GM12873 (cell line): ENCODE data around the gene TMPRSS9.

Source experiments
- TF ChIP-seq, protein P1 (sequence below): IDR thresholded peaks from 2 replicates; pipeline ENCODE4 v1.5.1; 2012; ENCODE audit warnings: low read depth, mild to moderate bottlenecking, moderate library complexity, low read length, control low read depth; ENCODE audit not compliant: insufficient read depth; ENCODE audit errors: missing control alignments

Gene TMPRSS9

DNA sequence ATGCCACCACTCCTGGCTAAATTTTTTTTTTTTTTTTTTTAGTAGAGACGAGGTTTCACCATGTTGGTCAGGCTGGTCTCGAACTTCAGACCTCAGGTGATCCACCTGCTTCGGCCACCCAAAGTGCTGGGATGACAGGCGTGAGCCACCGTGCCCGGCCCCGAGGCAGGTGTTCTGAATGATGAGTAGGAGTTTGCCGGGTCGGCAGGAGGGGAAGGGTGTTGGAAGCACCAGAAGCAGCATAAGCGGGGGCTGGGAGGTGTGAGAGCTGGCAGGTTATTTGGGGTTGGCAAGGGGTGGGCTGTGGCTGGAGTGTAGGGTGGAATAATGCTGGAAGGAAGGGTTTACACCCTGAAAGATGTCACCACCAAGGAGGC is 29.8 kb upstream of the TMPRSS9 start:
- TF ChIP-seq, protein P1, sequence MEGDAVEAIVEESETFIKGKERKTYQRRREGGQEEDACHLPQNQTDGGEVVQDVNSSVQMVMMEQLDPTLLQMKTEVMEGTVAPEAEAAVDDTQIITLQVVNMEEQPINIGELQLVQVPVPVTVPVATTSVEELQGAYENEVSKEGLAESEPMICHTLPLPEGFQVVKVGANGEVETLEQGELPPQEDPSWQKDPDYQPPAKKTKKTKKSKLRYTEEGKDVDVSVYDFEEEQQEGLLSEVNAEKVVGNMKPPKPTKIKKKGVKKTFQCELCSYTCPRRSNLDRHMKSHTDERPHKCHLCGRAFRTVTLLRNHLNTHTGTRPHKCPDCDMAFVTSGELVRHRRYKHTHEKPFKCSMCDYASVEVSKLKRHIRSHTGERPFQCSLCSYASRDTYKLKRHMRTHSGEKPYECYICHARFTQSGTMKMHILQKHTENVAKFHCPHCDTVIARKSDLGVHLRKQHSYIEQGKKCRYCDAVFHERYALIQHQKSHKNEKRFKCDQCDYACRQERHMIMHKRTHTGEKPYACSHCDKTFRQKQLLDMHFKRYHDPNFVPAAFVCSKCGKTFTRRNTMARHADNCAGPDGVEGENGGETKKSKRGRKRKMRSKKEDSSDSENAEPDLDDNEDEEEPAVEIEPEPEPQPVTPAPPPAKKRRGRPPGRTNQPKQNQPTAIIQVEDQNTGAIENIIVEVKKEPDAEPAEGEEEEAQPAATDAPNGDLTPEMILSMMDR = no peak

DNA sequence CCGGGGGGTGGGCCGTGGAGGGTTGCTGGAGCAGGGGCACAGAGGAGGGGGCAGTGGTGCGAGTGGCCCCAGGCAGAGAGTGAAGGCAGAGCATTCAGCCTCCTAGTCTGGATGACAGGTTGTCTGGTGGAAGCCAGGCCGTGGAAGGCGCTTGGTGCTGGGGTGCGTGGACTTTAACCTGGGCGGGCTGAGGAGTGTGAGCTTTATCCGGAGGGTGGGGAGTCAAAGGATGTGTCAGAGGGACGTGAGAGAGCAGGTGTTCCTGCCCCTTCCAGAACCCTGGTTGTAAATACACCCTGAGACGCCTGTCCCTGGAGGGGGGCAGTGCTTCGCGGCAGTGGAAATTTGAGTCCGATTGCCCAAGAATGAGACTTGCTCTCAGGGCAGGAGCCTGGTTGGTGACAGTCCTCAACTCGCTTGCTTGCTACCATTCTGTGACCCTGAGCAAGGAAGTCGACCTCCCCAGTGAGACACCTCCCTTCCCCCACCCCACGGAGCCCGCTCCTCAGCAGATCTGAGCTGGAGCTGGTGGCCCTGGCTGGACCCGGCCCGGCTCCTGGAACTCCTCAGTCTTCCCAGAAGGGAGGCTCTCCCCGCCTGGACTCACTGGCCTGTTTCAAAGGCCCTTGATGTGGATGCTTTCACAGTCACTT is 29.3 kb upstream of the TMPRSS9 start:
- TF ChIP-seq, protein P1 = no peak

DNA sequence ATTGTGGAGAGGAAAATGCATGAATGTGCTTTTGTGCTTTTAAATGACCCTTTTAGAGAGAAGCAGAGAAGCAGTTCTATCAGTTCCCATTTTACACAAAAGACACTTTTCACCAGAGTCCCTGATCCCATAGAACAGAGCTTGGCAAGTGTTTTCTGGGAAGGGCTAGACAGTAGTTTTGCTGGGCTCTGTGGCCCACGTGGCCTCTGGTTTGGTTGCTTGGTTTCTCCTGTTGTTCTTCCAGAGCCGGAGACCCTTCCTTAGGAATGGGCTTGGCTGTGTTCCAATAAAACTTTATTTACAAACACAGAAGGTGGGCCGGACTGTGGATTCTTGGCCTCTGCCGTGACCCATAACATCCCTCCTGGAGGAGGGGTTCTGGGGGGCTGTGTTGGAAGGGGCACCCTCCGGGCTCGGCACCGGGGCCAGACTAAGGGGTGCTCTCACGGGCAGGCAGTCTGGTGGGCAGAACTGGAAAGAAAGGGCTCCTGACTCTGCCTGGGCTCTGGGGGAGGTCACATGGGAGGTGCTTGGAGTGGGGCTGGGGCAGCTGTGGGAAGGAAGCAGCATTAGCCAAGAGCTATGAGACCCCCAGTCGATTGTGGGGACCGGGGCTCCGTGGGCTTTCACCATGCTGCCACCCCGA is 28.3 kb upstream of the TMPRSS9 start:
- TF ChIP-seq, protein P1 = no peak

DNA sequence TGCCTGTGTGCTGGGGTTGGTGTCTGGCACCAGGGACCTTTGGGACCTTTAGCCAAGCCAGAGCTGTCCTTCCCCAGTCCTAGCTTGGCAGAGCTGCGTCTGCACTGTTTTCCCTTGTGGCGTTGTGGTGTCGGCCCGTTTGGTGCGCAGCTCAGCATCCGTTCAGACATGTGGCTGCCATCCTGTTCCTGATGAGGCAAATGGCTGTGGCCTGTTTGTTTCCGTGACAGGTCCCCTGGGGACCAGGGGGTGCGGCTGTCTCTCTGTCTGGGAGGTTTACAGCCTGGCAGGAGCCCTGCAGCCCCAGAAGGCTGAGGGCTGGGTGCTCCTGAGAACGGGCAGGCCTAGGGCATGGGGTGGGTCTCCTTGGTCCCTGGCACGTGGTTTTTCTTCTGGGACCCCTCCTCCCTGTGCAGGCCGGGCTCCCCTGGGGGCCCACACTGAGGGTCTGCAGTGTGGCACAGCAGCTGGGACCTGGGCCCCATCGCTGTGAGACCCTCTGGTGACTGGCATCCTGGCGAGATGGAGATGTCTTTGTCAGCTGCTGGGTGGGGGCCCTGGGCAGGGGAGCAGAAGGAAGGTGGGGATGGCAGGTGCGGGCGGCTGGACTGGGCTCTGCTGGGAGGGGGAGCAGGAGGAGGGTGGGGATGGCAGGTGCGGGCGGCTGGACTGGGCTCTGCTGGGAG is 27.6 kb upstream of the TMPRSS9 start:
- TF ChIP-seq, protein P1 = no peak

DNA sequence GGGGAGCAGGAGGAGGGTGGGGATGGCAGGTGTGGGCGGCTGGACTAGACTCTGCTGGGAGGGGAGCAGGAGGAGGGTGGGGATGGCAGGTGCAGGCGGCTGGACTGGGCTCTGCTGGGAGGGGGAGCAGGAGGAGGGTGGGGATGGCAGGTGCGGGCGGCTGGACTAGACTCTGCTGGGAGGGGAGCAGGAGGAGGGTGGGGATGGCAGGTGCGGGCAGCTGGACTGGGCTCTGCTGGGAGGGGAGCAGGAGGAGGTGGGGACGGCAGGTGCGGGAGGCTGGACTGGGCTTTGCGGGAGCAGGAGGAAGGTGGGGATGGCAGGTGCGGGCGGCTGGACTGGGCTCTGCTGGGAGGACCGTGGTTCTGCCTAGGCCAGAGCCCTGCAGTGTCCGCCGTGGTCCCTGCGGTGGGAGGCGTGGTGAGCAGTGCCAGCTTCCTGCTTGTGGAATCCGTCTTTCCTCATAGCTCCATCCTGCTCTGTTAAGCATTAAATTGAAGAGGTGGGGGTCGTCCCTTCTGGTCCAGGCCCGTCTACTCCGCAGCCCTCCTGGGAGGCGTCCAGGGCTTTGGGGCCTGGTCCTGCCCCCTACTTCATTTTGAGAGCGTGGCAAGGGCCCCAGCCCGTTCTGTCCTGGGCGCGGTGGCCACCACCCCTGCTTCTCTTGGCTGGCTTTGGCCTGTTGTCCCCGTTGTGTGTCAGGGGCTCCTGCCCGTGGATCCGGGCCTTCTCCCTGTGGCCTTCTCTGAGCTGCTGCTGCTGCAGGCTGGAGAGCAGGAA is 26.8 kb upstream of the TMPRSS9 start:
- TF ChIP-seq, protein P1 = no peak

DNA sequence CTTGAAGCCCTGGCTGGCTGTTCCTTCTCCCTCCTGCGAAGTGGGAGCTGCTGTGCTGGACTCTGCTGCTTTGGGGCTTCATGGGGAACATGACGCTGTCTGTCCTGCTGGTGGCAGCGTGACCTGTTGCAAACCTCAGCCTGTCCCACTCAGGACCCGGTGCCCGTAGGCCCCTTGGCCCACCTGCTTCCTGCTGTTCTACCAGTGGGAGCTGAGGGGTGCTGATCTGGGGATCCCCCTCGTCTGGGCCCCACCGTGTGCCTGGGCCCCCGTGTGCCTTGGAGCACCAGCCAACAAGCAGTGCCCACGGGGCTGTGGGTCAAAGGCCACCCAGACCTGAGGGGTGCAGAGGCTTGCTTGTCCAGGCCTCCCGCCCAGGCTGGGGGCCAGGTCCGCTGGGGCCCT is 26.3 kb upstream of the TMPRSS9 start:
- TF ChIP-seq, protein P1 = no peak

DNA sequence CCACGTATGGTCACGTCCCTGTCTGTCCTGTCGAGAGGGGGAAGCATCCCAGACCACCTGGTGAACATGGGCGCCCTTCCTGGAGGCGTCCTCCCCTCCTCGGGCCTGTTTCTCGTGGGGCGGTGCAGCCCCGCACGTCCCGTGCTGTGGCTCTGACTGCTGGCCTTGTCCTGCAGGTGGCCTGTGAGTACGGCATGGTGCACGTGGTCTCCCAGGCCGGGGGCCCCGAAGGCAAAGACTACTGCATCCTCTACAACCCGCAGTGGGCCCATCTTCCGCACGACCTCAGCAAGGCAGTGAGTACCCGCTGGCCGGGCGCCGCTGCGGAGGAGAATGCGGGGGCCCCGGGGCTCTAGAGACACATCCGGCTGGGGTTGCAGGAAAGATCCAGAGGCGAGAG is 25.6 kb upstream of the TMPRSS9 start:
- TF ChIP-seq, protein P1 = no peak
